Epithelial cell of proximal tubule (primary cell): ENCODE measurements around the gene DCX. TPM values are rescaled to one million over a fixed set of nuclear protein-coding genes. Genes with fewer than 3 reads are reported as not detected.

ENCODE experiments used
- DNase-seq: peaks from one replicate; pipeline ENCODE4 v3.0.0-alpha.2; 2011; ENCODE audit warnings: low read depth
- H3K4me3 ChIP-seq: 2 replicates; pipeline ENCODE4 v1.5.1; 2011; ENCODE audit warnings: low read depth, mild to moderate bottlenecking, low read length
- total RNA-seq: library from RNA; depleted of rRNA; stranded (reverse); fragments of >200 nt; gene quantifications from 2 replicates; pipeline ENCODE4 v1.2.3, GENCODE V29; 2015
- TF ChIP-seq, protein P1 (sequence below): conservative IDR thresholded peaks from 2 replicates; pipeline ENCODE4 v1.5.1; 2012; ENCODE audit warnings: low read depth, mild to moderate bottlenecking, low read length

Gene DCX
- total RNA-seq, 1 donor from 2014 or later, result not detected

DNA sequence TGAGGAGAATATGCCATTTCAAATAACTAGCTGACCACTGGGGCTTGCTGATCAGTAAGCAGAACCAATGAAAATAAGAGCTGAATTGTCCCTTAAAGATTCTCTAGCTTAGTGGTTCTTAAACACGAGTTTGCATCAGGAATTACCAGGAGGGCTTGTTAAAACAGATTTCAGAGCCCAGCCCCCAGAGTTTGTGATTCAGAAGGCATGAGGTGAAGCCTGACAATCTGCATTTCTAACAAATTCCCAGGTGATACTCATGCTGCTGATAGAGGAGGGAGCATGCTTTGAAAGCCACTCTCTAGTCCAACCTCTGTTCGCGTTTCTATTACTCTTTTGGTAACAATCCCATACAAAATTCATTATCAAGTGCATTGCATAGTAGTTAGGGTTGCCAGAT lies 35.5 kb downstream of the DCX start:
- TF ChIP-seq, protein P1, sequence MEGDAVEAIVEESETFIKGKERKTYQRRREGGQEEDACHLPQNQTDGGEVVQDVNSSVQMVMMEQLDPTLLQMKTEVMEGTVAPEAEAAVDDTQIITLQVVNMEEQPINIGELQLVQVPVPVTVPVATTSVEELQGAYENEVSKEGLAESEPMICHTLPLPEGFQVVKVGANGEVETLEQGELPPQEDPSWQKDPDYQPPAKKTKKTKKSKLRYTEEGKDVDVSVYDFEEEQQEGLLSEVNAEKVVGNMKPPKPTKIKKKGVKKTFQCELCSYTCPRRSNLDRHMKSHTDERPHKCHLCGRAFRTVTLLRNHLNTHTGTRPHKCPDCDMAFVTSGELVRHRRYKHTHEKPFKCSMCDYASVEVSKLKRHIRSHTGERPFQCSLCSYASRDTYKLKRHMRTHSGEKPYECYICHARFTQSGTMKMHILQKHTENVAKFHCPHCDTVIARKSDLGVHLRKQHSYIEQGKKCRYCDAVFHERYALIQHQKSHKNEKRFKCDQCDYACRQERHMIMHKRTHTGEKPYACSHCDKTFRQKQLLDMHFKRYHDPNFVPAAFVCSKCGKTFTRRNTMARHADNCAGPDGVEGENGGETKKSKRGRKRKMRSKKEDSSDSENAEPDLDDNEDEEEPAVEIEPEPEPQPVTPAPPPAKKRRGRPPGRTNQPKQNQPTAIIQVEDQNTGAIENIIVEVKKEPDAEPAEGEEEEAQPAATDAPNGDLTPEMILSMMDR, result no peak
- DNase-seq, result no peak
- H3K4me3 ChIP-seq, result no peak overlapping the region

DNA sequence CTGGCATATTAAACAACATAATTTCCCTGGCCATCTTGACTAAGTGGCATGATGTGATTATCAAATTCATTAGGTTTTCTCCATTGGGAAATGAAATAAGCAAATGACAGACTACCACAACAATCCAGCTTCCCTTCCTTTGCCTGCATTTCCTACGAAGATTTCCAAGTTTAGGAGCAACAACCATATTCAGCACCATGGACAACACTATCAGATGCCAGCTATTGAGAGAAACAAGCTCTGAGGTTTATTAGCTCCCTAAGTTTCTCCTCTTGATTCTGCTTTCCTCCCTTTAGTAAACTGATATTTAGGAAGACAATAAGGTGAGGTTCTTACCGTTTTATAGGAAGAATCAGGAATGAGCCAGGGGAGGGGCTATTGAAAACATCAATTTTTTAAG lies 36.2 kb downstream of the DCX start:
- H3K4me3 ChIP-seq, result no peak overlapping the region
- no peak for DNase-seq

DNA sequence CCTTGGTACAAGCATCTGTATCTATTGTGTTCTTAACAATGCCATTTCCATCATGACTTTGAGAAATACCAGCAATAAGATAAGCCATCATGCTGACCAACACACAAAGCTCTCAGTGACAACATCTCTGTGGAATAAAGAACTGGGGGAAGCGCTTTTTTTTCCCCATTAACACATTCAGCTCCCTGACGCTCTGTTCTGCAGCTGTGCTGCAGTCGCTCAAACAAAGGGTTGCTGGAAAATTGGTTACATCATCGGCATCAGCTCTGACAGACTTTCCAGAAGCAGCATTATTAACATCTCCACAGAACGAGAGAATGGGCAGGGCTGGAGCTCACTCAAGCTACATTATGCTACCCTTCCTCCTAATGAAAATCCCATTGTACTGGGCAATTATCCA lies 39.9 kb downstream of the DCX start:
- no peak overlapping the region for H3K4me3 ChIP-seq
- DNase-seq, result no peak
- TF ChIP-seq, protein P1, result no peak

More for the DNA sequence above, 36.2 kb downstream of the DCX start:
- TF ChIP-seq, protein P1, result no peak

DNA sequence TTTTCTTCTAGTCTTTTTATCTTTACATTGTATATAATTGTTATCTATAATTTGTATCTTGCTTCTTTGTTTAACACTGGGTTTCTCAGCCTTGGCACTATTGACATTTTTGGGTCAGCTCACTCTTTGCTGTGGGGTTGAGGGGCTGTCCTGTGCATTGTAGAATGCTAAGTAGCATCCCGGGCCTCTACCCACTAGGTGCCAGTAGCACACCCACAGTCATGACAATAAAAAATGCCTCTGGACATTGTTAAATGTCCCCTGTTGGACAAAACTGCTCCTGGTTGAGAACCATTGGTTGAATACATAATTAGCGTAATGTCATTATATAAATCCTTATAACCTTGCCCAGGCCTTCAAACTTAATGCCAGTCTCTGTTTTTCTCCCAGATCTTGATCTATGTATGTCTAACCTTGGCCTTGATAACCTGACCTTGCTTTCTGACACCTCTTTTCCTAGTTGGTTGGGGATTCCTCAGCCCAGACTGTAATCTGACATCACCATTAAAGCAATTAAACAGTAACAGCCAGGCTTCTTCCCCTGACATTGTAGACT lies 46.1 kb downstream of the DCX start:
- no peak for DNase-seq
- TF ChIP-seq, protein P1, result no peak
- no peak overlapping the region for H3K4me3 ChIP-seq

DNA sequence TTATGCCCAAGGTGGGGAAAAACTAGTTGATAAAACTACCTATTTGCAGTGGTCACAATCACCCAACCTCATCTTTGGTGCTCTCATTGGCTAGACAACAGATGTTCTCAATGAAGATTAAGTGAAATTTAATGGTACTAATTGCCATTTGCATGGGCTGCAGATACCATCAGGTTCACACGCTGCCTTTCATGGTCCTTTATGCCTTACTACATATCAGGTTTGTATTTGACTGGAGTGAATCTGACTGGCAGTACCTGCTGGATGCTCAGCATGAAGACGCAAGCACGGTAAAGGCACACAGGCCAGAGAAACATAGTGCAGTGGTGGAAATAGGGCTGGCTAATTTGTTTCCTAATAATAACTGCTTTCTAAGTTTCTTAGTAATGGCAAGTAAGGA lies 48.3 kb downstream of the DCX start:
- no peak overlapping the region for H3K4me3 ChIP-seq
- DNase-seq, result no peak
- TF ChIP-seq, protein P1, result no peak

DNA sequence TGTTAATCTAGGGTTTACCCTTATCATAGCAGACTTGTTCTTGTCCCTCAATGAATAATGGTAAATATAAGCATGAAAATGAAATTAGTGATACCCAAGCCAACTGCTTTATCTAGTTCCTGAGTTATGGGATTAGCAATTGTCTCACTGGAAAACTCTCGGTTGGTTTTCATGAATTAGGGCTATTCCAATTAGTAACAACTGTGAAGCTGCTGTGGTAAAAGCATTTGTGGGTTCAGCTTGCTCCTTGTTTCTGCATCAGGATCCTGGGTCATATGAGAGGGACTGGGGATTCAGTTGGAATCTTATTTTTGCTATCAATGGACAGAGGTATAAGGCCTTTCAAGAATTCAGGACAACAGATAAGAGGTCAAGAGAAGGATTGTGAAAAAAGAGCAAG lies 50.2 kb downstream of the DCX start:
- H3K4me3 ChIP-seq, result no peak overlapping the region
- TF ChIP-seq, protein P1, result no peak
- DNase-seq, result no peak

DNA sequence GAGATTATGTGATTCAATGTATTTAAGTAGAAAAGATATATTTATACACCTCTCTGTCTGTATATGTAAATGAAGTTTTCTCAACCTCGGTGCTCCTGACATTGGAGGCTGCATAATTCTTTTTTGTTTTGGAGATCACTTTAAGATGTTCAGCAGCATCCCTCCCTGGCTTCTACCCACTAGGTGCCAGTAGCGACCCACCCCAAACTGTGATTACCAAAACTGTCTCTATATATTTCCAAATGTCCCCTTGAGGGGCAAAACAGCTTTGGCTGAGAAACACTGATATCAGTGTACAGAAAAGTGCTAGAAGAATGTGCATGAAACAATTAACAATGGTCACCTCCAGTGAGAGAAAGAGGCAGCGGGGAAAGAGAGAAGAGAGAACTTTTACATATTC lies 51.2 kb downstream of the DCX start:
- H3K4me3 ChIP-seq, result no peak overlapping the region
- TF ChIP-seq, protein P1, result peak; percentile 33
- DNase-seq, result no peak
